ENCODE results near the gene SLC26A6. TPM values are rescaled to one million over a fixed set of nuclear protein-coding genes. Genes with fewer than 3 reads are reported as not detected.

SLC26A6 gene
- total and polyA plus RNA-seq, 2 of the 13 experiments (the other 11 are each of a cell fraction or from before 2014, with no cell fraction given), result 40.7 to 184 TPM

GRCh38 chr3:48609088-48610005 is 25.9 kb downstream of the SLC26A6 start, which contains the start of gene UQCRC1 (continued):
- TF ChIP-seq, protein P1, sequence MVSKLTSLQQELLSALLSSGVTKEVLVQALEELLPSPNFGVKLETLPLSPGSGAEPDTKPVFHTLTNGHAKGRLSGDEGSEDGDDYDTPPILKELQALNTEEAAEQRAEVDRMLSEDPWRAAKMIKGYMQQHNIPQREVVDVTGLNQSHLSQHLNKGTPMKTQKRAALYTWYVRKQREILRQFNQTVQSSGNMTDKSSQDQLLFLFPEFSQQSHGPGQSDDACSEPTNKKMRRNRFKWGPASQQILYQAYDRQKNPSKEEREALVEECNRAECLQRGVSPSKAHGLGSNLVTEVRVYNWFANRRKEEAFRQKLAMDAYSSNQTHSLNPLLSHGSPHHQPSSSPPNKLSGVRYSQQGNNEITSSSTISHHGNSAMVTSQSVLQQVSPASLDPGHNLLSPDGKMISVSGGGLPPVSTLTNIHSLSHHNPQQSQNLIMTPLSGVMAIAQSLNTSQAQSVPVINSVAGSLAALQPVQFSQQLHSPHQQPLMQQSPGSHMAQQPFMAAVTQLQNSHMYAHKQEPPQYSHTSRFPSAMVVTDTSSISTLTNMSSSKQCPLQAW (CRISPR knock-in tag; IDR thresholded peaks at IDR 0.05), result peak; percentile 92
- peak; percentile 85 for TF ChIP-seq DR1 (CRISPR knock-in tag; IDR thresholded peaks at IDR 0.05)
- TF ChIP-seq ZNF318 (CRISPR knock-in tag; IDR thresholded peaks at IDR 0.05), result 0 out of 2 replicates have a peak, but pooled peaks have one; percentile 61
- TF ChIP-seq KAT7 (CRISPR knock-in tag; IDR thresholded peaks at IDR 0.05; ENCODE audit: borderline replicate concordance), result peak; percentile 95
- TF ChIP-seq CSRNP1 (CRISPR knock-in tag; IDR thresholded peaks at IDR 0.05), result peak; percentile 88
- TF ChIP-seq ZNF780A (CRISPR knock-in tag; IDR thresholded peaks at IDR 0.05), result no peak
- TF ChIP-seq ZNF614 (CRISPR knock-in tag; IDR thresholded peaks at IDR 0.05; ENCODE audit: borderline replicate concordance), result peak; percentile 39; the same call in 1 of the 2 replicates
- no peak for TF ChIP-seq ZNF615 (CRISPR knock-in tag; IDR thresholded peaks at IDR 0.05; ENCODE audit: borderline replicate concordance)
- peak; percentile 47 for TF ChIP-seq ZNF781 (CRISPR knock-in tag; IDR thresholded peaks at IDR 0.05; ENCODE audit: borderline replicate concordance, not compliant biosample characterization)
- no peak for TF ChIP-seq SIN3A (IDR thresholded peaks at IDR 0.05; ENCODE audit: borderline replicate concordance, low read depth, low read length)
- peak; percentile 78 for TF ChIP-seq SAP130 (CRISPR knock-in tag; IDR thresholded peaks at IDR 0.05; ENCODE audit: low read depth)
- no peak; the same call in none of the 2 replicates for TF ChIP-seq ADNP (CRISPR knock-in tag; IDR thresholded peaks at IDR 0.05)
- TF ChIP-seq ZNF343 (CRISPR knock-in tag; IDR thresholded peaks at IDR 0.05), result peak; percentile 70; the same call in 1 of the 2 replicates
- no peak for TF ChIP-seq REXO4 (CRISPR knock-in tag; IDR thresholded peaks at IDR 0.05; ENCODE audit: borderline replicate concordance)
- TF ChIP-seq HMG20A (CRISPR knock-in tag; IDR thresholded peaks at IDR 0.05; ENCODE audit: borderline replicate concordance), result no peak

All from HepG2 (cell line).